MG63 (cell line): ENCODE measurements around the gene EDARADD. TPM values are rescaled to one million over a fixed set of nuclear protein-coding genes. Genes with fewer than 3 reads are reported as not detected.
"Not testable (repeated sequence)": the region's sequence is repeated elsewhere in the genome, so short reads cannot be mapped to it uniquely, and the experiment has no call there.

Source experiments
- DNase-seq: peaks from one replicate; pipeline ENCODE4 v3.0.0-alpha.2; 2020
- H3K27me3 ChIP-seq: fragments of 250-450 bp; sonication (Bioruptor Pico); 2 replicates; pipeline ENCODE4 v1.5.1; 2020; ENCODE audit warnings: mild to moderate bottlenecking, moderate library complexity
- H3K36me3 ChIP-seq: fragments of 250-450 bp; sonication (Bioruptor Pico); 2 replicates; pipeline ENCODE4 v1.5.1; 2020; ENCODE audit warnings: mild to moderate bottlenecking, moderate library complexity
- H3K4me3 ChIP-seq: fragments of 250-450 bp; sonication (Bioruptor Pico); 2 replicates; pipeline ENCODE4 v1.5.1; 2020; ENCODE audit warnings: mild to moderate bottlenecking, moderate library complexity
- H3K9me3 ChIP-seq: fragments of 250-450 bp; sonication (Bioruptor Pico); 2 replicates; pipeline ENCODE4 v1.5.1; 2020; ENCODE audit warnings: mild to moderate bottlenecking, moderate library complexity
- total RNA-seq: library from RNA; depleted of rRNA; stranded (reverse); fragments of >200 nt; shearing (Covaris generic); gene quantifications from 2 replicates; pipeline ENCODE4 v1.2.3, GENCODE V29; 2014; ENCODE audit warnings: low replicate concordance; rRNA removed

Gene EDARADD
- 0.10 TPM in 1 of 2 replicates, not detected in the other for total RNA-seq

- H3K4me3 ChIP-seq, result peak within 1 kb of the TSS; percentile 60
- no peaks in the 10 kb centered on the region for H3K36me3 ChIP-seq
- DNase-seq, result no peak
- H3K27me3 ChIP-seq, result peaks cover 12% of the 10 kb centered on the region
- no peaks in the 10 kb centered on the region for H3K9me3 ChIP-seq
Observed at GRCh38 chr1:236393681-236394481, at the start of gene EDARADD. TSS of gene EDARADD (plus strand) at chr1:236394286. CDS start at chr1:236394445, 159 bp downstream.

- no peak for DNase-seq
- Histone ChIP-seq H3K9me3 (no peaks in the 10 kb centered on the region), H3K4me3 (no peak overlapping the region), H3K36me3 (no peaks in the 10 kb centered on the region), H3K27me3 (no peaks in the 10 kb centered on the region)
Observed at GRCh38 chr1:236345728-236346127, 48.4 kb upstream of the EDARADD start.

GRCh38 chr1:236348071-236348470 lies 46.0 kb upstream of the EDARADD start:
- H3K27me3 ChIP-seq, result 0 out of 2 replicates have a peak, but pooled peaks cover 3% of the 10 kb centered on the region
- DNase-seq, result no peak
- no peak overlapping the region for H3K4me3 ChIP-seq
- no peaks in the 10 kb centered on the region for H3K36me3 ChIP-seq
- H3K9me3 ChIP-seq, result no peaks in the 10 kb centered on the region

- no peak for DNase-seq
- no peaks in the 10 kb centered on the region for H3K36me3 ChIP-seq
Observed at GRCh38 chr1:236350308-236350707, 43.8 kb upstream of the EDARADD start.

GRCh38 chr1:236351875-236352573 lies 42.1 kb upstream of the EDARADD start:
- no peak for DNase-seq
- H3K4me3 ChIP-seq, result no peak overlapping the region

More at GRCh38 chr1:236350308-236350707, 43.8 kb upstream of the EDARADD start:
- Histone ChIP-seq H3K27me3 (0 out of 2 replicates have a peak, but pooled peaks cover 5% of the 10 kb centered on the region), H3K4me3 (no peak overlapping the region), H3K9me3 (no peaks in the 10 kb centered on the region)

GRCh38 chr1:236352747-236353146 lies 41.3 kb upstream of the EDARADD start:
- H3K36me3 ChIP-seq, H3K4me3 ChIP-seq, DNase-seq, H3K27me3 ChIP-seq, H3K9me3 ChIP-seq: not testable (repeated sequence)

More at GRCh38 chr1:236351875-236352573, 42.1 kb upstream of the EDARADD start:
- no peaks in the 10 kb centered on the region for H3K36me3 ChIP-seq
- H3K9me3 ChIP-seq, result no peaks in the 10 kb centered on the region
- 0 out of 2 replicates have a peak, but pooled peaks cover 5% of the 10 kb centered on the region for H3K27me3 ChIP-seq

GRCh38 chr1:236353813-236354212 lies 40.3 kb upstream of the EDARADD start:
- DNase-seq, result no peak
- Histone ChIP-seq H3K27me3 (0 out of 2 replicates have a peak, but pooled peaks cover 5% of the 10 kb centered on the region), H3K36me3 (no peaks in the 10 kb centered on the region), H3K4me3 (no peak overlapping the region), H3K9me3 (no peaks in the 10 kb centered on the region)

- H3K27me3 ChIP-seq, result 0 out of 2 replicates have a peak, but pooled peaks cover 5% of the 10 kb centered on the region
- DNase-seq, result no peak
- no peaks in the 10 kb centered on the region for H3K9me3 ChIP-seq
- no peaks in the 10 kb centered on the region for H3K36me3 ChIP-seq
- H3K4me3 ChIP-seq, result no peak overlapping the region
Observed at GRCh38 chr1:236354330-236355147, 39.5 kb upstream of the EDARADD start.

- Histone ChIP-seq H3K36me3 (no peaks in the 10 kb centered on the region), H3K9me3 (no peaks in the 10 kb centered on the region), H3K4me3 (no peak overlapping the region), H3K27me3 (0 out of 2 replicates have a peak, but pooled peaks cover 5% of the 10 kb centered on the region)
- no peak for DNase-seq
Observed at GRCh38 chr1:236356141-236356540, 37.9 kb upstream of the EDARADD start.

GRCh38 chr1:236361909-236362590 lies 32.0 kb upstream of the EDARADD start:
- Histone ChIP-seq H3K27me3 (0 out of 2 replicates have a peak, but pooled peaks cover 2% of the 10 kb centered on the region), H3K9me3 (no peaks in the 10 kb centered on the region), H3K36me3 (no peaks in the 10 kb centered on the region), H3K4me3 (no peak overlapping the region)
- DNase-seq, result no peak

- H3K9me3 ChIP-seq, result no peaks in the 10 kb centered on the region
- no peaks in the 10 kb centered on the region for H3K36me3 ChIP-seq
- H3K4me3 ChIP-seq, result no peak overlapping the region
- DNase-seq, result no peak
- 0 out of 2 replicates have a peak, but pooled peaks cover 2% of the 10 kb centered on the region for H3K27me3 ChIP-seq
Observed at GRCh38 chr1:236363237-236363636, 30.8 kb upstream of the EDARADD start.

- 0 out of 2 replicates have a peak, but pooled peaks cover 2% of the 10 kb centered on the region for H3K27me3 ChIP-seq
- DNase-seq, result no peak
- H3K4me3 ChIP-seq, result no peak overlapping the region
- H3K9me3 ChIP-seq, result no peaks in the 10 kb centered on the region
- no peaks in the 10 kb centered on the region for H3K36me3 ChIP-seq
Observed at GRCh38 chr1:236365999-236366570, 28.0 kb upstream of the EDARADD start.

- not testable (repeated sequence) for H3K27me3 ChIP-seq, DNase-seq, H3K4me3 ChIP-seq, H3K36me3 ChIP-seq, H3K9me3 ChIP-seq
Observed at GRCh38 chr1:236366681-236367080, 27.4 kb upstream of the EDARADD start.

- Histone ChIP-seq H3K27me3 (no peaks in the 10 kb centered on the region), H3K4me3 (no peak overlapping the region), H3K36me3 (no peaks in the 10 kb centered on the region), H3K9me3 (no peaks in the 10 kb centered on the region)
- no peak for DNase-seq
Observed at GRCh38 chr1:236370420-236370819, 23.7 kb upstream of the EDARADD start.

GRCh38 chr1:236371083-236371482 lies 23.0 kb upstream of the EDARADD start:
- Histone ChIP-seq H3K9me3 (no peaks in the 10 kb centered on the region), H3K27me3 (no peaks in the 10 kb centered on the region), H3K36me3 (no peaks in the 10 kb centered on the region), H3K4me3 (no peak overlapping the region)
- DNase-seq, result no peak
